Panc1 (cell line): ENCODE results near the gene CNKSR3. TPM values are rescaled to one million over a fixed set of nuclear protein-coding genes. Genes with fewer than 3 reads are reported as not detected.

ENCODE experiments used
- ATAC-seq: fragments of 200-7000 bp; cut with Tn5 transposase; 2 replicates; pipeline ENCODE4 v1.9.1; 2020; ENCODE audit warnings: mild to moderate bottlenecking, moderate library complexity
- BruUV-seq: library from RNA; stranded (reverse); fragments of 400-500 nt; replicated peaks from 2 replicates; lab custom pipeline; 2021; lab: Mats Ljungman, UMichigan
- CTCF ChIA-PET: fragments of 300-600 bp; sonication (Branson Sonifier 250); formaldehyde crosslinking; loops from one replicate; lab custom pipeline; 2022; ENCODE audit warnings: antibody characterized with exemption; lab: Charles Lee
- POLR2A ChIA-PET: fragments of 300-600 bp; sonication (Branson Sonifier 250); formaldehyde crosslinking; loops from one replicate; lab custom pipeline; 2022; ENCODE audit warnings: antibody characterized with exemption; lab: Charles Lee
- DNase-seq: peaks from one replicate; pipeline ENCODE4 v3.0.0-alpha.2; 2010; ENCODE audit warnings: low read depth, low spot score
- H3K27ac ChIP-seq: 2 replicates; pipeline ENCODE4 v1.5.1; 2011; ENCODE audit warnings: mild to moderate bottlenecking, low read length, inconsistent platforms
- H3K27me3 ChIP-seq: fragments of 200-500 bp; sonication (Bioruptor generic); 2 replicates; pipeline ENCODE4 v1.6.0; 2014; ENCODE audit warnings: low read length, inconsistent platforms; ENCODE audit not compliant: control insufficient read depth, insufficient read depth
- H3K36me3 ChIP-seq: fragments of 200-500 bp; sonication (Bioruptor generic); 2 replicates; pipeline ENCODE4 v1.5.1; 2014; ENCODE audit warnings: inconsistent platforms, mild to moderate bottlenecking, low read length, moderate library complexity; ENCODE audit not compliant: control insufficient read depth, insufficient read depth
- H3K4me1 ChIP-seq: 2 replicates; pipeline ENCODE4 v1.5.1; 2011; ENCODE audit warnings: inconsistent platforms, mild to moderate bottlenecking, low read length, moderate library complexity; ENCODE audit not compliant: control insufficient read depth, insufficient read depth
- H3K4me3 ChIP-seq, 2 experiments: 2 replicates each; pipeline ENCODE4 v1.5.1; 2011 to 2012; ENCODE audit warnings: low read depth in 2 of 2, low read length in 2 of 2, mild to moderate bottlenecking in 2 of 2, inconsistent platforms in 1 of 2, moderate library complexity in 1 of 2
- H3K9me3 ChIP-seq: fragments of 200-500 bp; sonication (Bioruptor generic); 2 replicates; pipeline ENCODE4 v1.5.1; 2014; ENCODE audit warnings: low read depth, mild to moderate bottlenecking, inconsistent platforms, low read length, moderate library complexity; ENCODE audit not compliant: control insufficient read depth, insufficient read depth
- POLR2AphosphoS5 ChIP-seq: IDR thresholded peaks from 2 replicates; pipeline ENCODE4 v1.6.1; 2012; ENCODE audit warnings: mild to moderate bottlenecking, low read depth, low read length, moderate library complexity
- SIN3A ChIP-seq: IDR thresholded peaks from 2 replicates; pipeline ENCODE4 v1.6.1; 2012; ENCODE audit warnings: low read depth, mild to moderate bottlenecking, low read length, moderate library complexity, borderline replicate concordance; ENCODE audit not compliant: insufficient read depth
- TCF7L2 ChIP-seq: IDR thresholded peaks from 2 replicates; pipeline ENCODE4 v1.6.1; 2011; ENCODE audit warnings: mild to moderate bottlenecking, low read depth, low read length, inconsistent platforms
- in situ Hi-C: cut with HindIII; loops from 2 replicates; pipeline ENCODE4 v1.10.0; 2016; ENCODE audit warnings: low sequenced_read_pairs, low pct_unique_long_range_greater_than_20kb
- intact Hi-C: fragments of 100-400 bp; cut with micrococcal nuclease; formaldehyde crosslinking; loops from one replicate; pipeline ENCODE4 v1.10.0; 2022; ENCODE audit not compliant: unreplicated experiment
- total RNA-seq: library from RNA; stranded (reverse); gene quantifications from one replicate; pipeline ENCODE4 v1.2.1, GENCODE V29; 2021; ENCODE audit not compliant: unreplicated experiment
- TF ChIP-seq, protein P1 (sequence below), 2 experiments: IDR thresholded peaks; 2 replicates each; pipeline ENCODE4 v1.6.1; 2011 to 2012; ENCODE audit warnings: low read depth in 2 of 2, control low read depth in 1 of 2, low read length in 1 of 2, mild to moderate bottlenecking in 1 of 2, moderate library complexity in 1 of 2; ENCODE audit not compliant: insufficient read depth in 1 of 2
- TF ChIP-seq, protein P2 (sequence below): fragments of 450-650 bp; IDR thresholded peaks from 2 replicates; pipeline ENCODE4 v1.5.1; 2017; ENCODE audit warnings: mild to moderate bottlenecking

The CNKSR3 gene
- total RNA-seq, 1 experiment from 2014 or later = 18.2 TPM

DNA sequence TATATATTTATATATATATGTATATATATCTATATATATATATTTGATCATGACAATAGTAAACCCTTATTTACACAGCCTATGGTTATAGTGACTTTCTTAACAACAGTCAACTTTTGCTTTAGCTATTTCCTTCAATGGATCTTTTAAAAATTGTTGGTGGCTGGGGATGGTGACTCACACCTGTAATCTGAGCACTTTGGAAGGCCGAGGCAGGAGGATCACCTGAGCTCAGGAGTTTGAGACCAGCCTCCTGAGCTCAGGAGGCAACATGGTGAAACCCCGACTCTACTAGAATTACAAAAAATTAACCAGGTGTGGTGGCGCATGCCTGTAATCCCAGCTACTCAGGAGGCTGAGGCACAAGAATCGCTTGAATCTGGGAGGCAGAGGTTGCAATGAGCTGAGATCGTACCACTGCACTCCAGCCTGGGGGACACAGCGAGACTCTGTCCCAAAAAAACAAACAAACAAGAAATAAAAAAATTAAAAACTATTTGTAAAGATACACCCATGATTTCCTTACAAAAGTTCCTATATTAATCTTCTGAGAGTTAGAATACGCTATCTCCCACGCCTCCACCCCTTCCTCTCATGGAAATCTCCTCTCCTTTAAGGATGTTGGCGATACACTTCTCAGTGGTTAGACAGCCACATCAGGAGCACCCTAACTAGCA lies 29.2 kb upstream of the CNKSR3 start:
- CTCF ChIA-PET = no interaction called here
- POLR2A ChIA-PET = no interaction called here
- H3K9me3 ChIP-seq = no peaks in the 10 kb centered on the region
- no peak for ATAC-seq
- intact Hi-C loops = no loop called here
- H3K27ac ChIP-seq = no peak overlapping the region
- no peak for DNase-seq
- TF ChIP-seq, protein P1, sequence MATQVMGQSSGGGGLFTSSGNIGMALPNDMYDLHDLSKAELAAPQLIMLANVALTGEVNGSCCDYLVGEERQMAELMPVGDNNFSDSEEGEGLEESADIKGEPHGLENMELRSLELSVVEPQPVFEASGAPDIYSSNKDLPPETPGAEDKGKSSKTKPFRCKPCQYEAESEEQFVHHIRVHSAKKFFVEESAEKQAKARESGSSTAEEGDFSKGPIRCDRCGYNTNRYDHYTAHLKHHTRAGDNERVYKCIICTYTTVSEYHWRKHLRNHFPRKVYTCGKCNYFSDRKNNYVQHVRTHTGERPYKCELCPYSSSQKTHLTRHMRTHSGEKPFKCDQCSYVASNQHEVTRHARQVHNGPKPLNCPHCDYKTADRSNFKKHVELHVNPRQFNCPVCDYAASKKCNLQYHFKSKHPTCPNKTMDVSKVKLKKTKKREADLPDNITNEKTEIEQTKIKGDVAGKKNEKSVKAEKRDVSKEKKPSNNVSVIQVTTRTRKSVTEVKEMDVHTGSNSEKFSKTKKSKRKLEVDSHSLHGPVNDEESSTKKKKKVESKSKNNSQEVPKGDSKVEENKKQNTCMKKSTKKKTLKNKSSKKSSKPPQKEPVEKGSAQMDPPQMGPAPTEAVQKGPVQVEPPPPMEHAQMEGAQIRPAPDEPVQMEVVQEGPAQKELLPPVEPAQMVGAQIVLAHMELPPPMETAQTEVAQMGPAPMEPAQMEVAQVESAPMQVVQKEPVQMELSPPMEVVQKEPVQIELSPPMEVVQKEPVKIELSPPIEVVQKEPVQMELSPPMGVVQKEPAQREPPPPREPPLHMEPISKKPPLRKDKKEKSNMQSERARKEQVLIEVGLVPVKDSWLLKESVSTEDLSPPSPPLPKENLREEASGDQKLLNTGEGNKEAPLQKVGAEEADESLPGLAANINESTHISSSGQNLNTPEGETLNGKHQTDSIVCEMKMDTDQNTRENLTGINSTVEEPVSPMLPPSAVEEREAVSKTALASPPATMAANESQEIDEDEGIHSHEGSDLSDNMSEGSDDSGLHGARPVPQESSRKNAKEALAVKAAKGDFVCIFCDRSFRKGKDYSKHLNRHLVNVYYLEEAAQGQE (IDR thresholded peaks at IDR 0.05; ENCODE audit: insufficient read depth in 1 of 2, low read depth in 2 of 2, low read length in 1 of 2) = no peak
- no peak for TF ChIP-seq POLR2AphosphoS5
- TF ChIP-seq, protein P2, sequence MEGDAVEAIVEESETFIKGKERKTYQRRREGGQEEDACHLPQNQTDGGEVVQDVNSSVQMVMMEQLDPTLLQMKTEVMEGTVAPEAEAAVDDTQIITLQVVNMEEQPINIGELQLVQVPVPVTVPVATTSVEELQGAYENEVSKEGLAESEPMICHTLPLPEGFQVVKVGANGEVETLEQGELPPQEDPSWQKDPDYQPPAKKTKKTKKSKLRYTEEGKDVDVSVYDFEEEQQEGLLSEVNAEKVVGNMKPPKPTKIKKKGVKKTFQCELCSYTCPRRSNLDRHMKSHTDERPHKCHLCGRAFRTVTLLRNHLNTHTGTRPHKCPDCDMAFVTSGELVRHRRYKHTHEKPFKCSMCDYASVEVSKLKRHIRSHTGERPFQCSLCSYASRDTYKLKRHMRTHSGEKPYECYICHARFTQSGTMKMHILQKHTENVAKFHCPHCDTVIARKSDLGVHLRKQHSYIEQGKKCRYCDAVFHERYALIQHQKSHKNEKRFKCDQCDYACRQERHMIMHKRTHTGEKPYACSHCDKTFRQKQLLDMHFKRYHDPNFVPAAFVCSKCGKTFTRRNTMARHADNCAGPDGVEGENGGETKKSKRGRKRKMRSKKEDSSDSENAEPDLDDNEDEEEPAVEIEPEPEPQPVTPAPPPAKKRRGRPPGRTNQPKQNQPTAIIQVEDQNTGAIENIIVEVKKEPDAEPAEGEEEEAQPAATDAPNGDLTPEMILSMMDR = no peak
- no peak for TF ChIP-seq SIN3A
- TF ChIP-seq TCF7L2 = no peak
- no peaks in the 10 kb centered on the region for H3K27me3 ChIP-seq
- in situ Hi-C loops = no loop called here
- H3K4me1 ChIP-seq = no peaks in the 10 kb centered on the region
- no peaks in the 10 kb centered on the region for H3K36me3 ChIP-seq
- no TSS peak for BruUV-seq
- H3K4me3 ChIP-seq = no peak overlapping the region

DNA sequence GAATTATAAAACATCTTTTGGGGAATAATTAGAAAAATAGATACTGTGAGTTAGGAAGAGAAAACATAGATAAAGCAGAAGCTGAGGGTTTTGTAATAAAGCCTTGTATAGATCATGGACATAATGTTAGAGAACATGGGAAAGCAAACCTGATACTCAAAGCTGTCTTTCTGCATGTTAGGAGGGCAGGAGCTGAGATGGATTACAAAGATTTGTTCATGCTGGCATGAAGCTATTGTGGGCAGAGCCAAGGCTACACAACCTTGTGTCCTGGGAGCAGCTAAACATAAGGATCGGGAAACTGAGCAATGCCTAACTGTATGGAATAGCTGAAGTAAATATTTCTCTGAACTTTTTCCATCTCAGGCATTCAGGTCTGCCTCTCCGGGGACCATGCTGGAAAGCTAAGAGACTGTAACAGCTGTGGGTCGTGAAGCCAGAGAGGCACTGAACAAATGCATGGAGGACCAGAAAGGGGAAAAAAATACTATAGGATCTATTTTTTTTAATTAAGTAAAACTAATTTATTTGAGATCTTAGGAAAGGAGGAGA lies 28.2 kb upstream of the CNKSR3 start:
- CTCF ChIA-PET = no interaction called here
- H3K4me3 ChIP-seq = no peak overlapping the region
- TF ChIP-seq, protein P2 = no peak
- no peak for TF ChIP-seq POLR2AphosphoS5
- no peak for TF ChIP-seq SIN3A
- TF ChIP-seq, protein P1 (IDR thresholded peaks at IDR 0.05; ENCODE audit: insufficient read depth in 1 of 2, low read depth in 2 of 2, low read length in 1 of 2) = no peak
- BruUV-seq = no TSS peak
- no peaks in the 10 kb centered on the region for H3K36me3 ChIP-seq
- ATAC-seq = no peak
- intact Hi-C loops (no loop called here), in situ Hi-C loops (no loop called here)
- DNase-seq = no peak
- POLR2A ChIA-PET = no interaction called here
- H3K4me1 ChIP-seq = no peaks in the 10 kb centered on the region
- no peaks in the 10 kb centered on the region for H3K9me3 ChIP-seq
- H3K27me3 ChIP-seq = no peaks in the 10 kb centered on the region
- H3K27ac ChIP-seq = no peak overlapping the region
